WTC11 (cell line): ENCODE measurements around the gene SLCO4A1. TPM values are rescaled to one million over a fixed set of nuclear protein-coding genes. Genes with fewer than 3 reads are reported as not detected.

ENCODE experiments used
- ATAC-seq: fragments of 200-7000 bp; cut with Tn5 transposase; 2 replicates; pipeline ENCODE4 v1.10.0; 2021; ENCODE audit warnings: mild to moderate bottlenecking, moderate library complexity
- CTCF ChIA-PET: fragments of 300-600 bp; sonication (Branson Sonifier 250); formaldehyde crosslinking; loops from one replicate; lab custom pipeline; 2021; ENCODE audit warnings: antibody characterized with exemption; lab: Charles Lee
- POLR2A ChIA-PET: fragments of 350-600 bp; sonication (Branson Sonifier 250); formaldehyde crosslinking; loops from one replicate; lab custom pipeline; 2021; ENCODE audit warnings: antibody characterized with exemption; lab: Charles Lee
- DNase-seq: peaks from one replicate; pipeline ENCODE4 v3.0.0; 2021; ENCODE audit warnings: low spot score
- H3K27ac Mint-ChIP-seq: 2 replicates; pipeline ENCODE4 v1.8.0; 2021; ENCODE audit warnings: mixed read lengths
- H3K27me3 Mint-ChIP-seq: 2 replicates; pipeline ENCODE4 v1.8.0; 2021; ENCODE audit warnings: low read depth, mild to moderate bottlenecking, moderate library complexity, mixed read lengths
- H3K36me3 Mint-ChIP-seq: 2 replicates; pipeline ENCODE4 v1.8.0; 2021; ENCODE audit warnings: mixed read lengths
- H3K4me1 Mint-ChIP-seq: 2 replicates; pipeline ENCODE4 v1.8.0; 2022; ENCODE audit warnings: mixed read lengths
- H3K4me3 Mint-ChIP-seq: 2 replicates; pipeline ENCODE4 v1.8.0; 2021; ENCODE audit warnings: mild to moderate bottlenecking, moderate library complexity, mixed read lengths
- H3K9me3 Mint-ChIP-seq: 2 replicates; pipeline ENCODE4 v1.8.0; 2021; ENCODE audit warnings: mixed read lengths
- AR ChIP-seq: fragments of 250-450 bp; sonication (Bioruptor Pico); IDR thresholded peaks from 2 replicates; pipeline ENCODE4 v1.9.0; 2021; ENCODE audit warnings: mild to moderate bottlenecking
- CTCF ChIP-seq: fragments of 200-600 bp; IDR thresholded peaks from 2 replicates; pipeline ENCODE4 v1.8.0; 2022; ENCODE audit warnings: antibody characterized with exemption
- ERG ChIP-seq: fragments of 250-450 bp; sonication (Bioruptor Pico); IDR thresholded peaks from 2 replicates; pipeline ENCODE4 v1.8.0; 2021; ENCODE audit warnings: mild to moderate bottlenecking
- FOXP1 ChIP-seq: sonication (generic); formaldehyde crosslinking; IDR thresholded peaks from 2 replicates; pipeline ENCODE4 v1.8.0; 2022; ENCODE audit warnings: missing genetic modification reagents, mild to moderate bottlenecking, moderate library complexity, borderline replicate concordance
- JAZF1 ChIP-seq: fragments of 250-450 bp; sonication (Bioruptor Pico); IDR thresholded peaks from 2 replicates; pipeline ENCODE4 v1.9.0; 2021; ENCODE audit warnings: moderate library complexity, mild to moderate bottlenecking, inconsistent platforms
- JUN ChIP-seq: sonication (generic); formaldehyde crosslinking; IDR thresholded peaks from 2 replicates; pipeline ENCODE4 v1.8.0; 2023; ENCODE audit warnings: mild to moderate bottlenecking, missing genetic modification reagents
- MAX ChIP-seq: sonication (generic); formaldehyde crosslinking; IDR thresholded peaks from 2 replicates; pipeline ENCODE4 v1.8.0; 2022; ENCODE audit warnings: mild to moderate bottlenecking, missing genetic modification reagents
- MYBL2 ChIP-seq: sonication (generic); formaldehyde crosslinking; IDR thresholded peaks from 2 replicates; pipeline ENCODE4 v1.8.1; 2023; ENCODE audit warnings: mild to moderate bottlenecking, moderate library complexity, missing genetic modification reagents
- NFYB ChIP-seq: sonication (generic); formaldehyde crosslinking; conservative IDR thresholded peaks from 2 replicates; pipeline ENCODE4 v1.8.0; 2022; ENCODE audit warnings: low read depth, missing genetic modification reagents
- NR1H2 ChIP-seq: sonication (generic); formaldehyde crosslinking; IDR thresholded peaks from 2 replicates; pipeline ENCODE4 v1.9.0; 2021; ENCODE audit warnings: mild to moderate bottlenecking, moderate library complexity, missing genetic modification reagents
- PREB ChIP-seq: sonication (generic); formaldehyde crosslinking; IDR thresholded peaks from 2 replicates; pipeline ENCODE4 v1.8.1; 2022; ENCODE audit warnings: mild to moderate bottlenecking, missing genetic modification reagents, moderate library complexity, borderline replicate concordance
- SMAD4 ChIP-seq: sonication (generic); formaldehyde crosslinking; IDR thresholded peaks from 2 replicates; pipeline ENCODE4 v1.8.0; 2022; ENCODE audit warnings: mild to moderate bottlenecking, missing genetic modification reagents
- SP1 ChIP-seq: sonication (generic); formaldehyde crosslinking; conservative IDR thresholded peaks from 2 replicates; pipeline ENCODE4 v1.8.1; 2022; ENCODE audit warnings: missing genetic modification reagents
- ZNF121 ChIP-seq: sonication (generic); formaldehyde crosslinking; IDR thresholded peaks from 2 replicates; pipeline ENCODE4 v1.8.0; 2023; ENCODE audit warnings: missing genetic modification reagents
- ZNF317 ChIP-seq: sonication (generic); formaldehyde crosslinking; IDR thresholded peaks from 2 replicates; pipeline ENCODE4 v1.8.1; 2023; ENCODE audit warnings: low read depth, mild to moderate bottlenecking, moderate library complexity, missing genetic modification reagents, borderline replicate concordance
- ZNF425 ChIP-seq: fragments of 250-450 bp; sonication (Bioruptor Pico); conservative IDR thresholded peaks from 2 replicates; pipeline ENCODE4 v1.9.0; 2021; ENCODE audit warnings: mild to moderate bottlenecking
- ZSCAN18 ChIP-seq: fragments of 250-450 bp; sonication (Bioruptor Pico); IDR thresholded peaks from 2 replicates; pipeline ENCODE4 v2.1.2; 2022; ENCODE audit warnings: mild to moderate bottlenecking, moderate library complexity
- total RNA-seq: library from RNA; stranded (reverse); gene quantifications from 3 replicates; pipeline ENCODE4 v1.2.3, GENCODE V29; 2021

The SLCO4A1 gene
- total RNA-seq, 1 experiment from 2014 or later: 19.9 TPM

- ChIA-PET POLR2A (no interaction called here), CTCF (interaction anchor here (1.0 to 1.5 kb wide), 2 partner anchors 65 to 114 kb away, joined by 4 to 6 read pairs; no protein-coding TSS in a partner anchor)
- DNase-seq (no peak), ATAC-seq (no peak)
- H3K4me1 Mint-ChIP-seq: peaks cover 7% of the 10 kb centered on the region
- no peak overlapping the region for H3K27ac Mint-ChIP-seq
- H3K27me3 Mint-ChIP-seq: peaks cover 4% of the 10 kb centered on the region
- H3K36me3 Mint-ChIP-seq: 0 out of 2 replicates have a peak, but pooled peaks cover 3% of the 10 kb centered on the region
- no peak overlapping the region for H3K4me3 Mint-ChIP-seq
- TF ChIP-seq PREB (CRISPR knock-in tag) (no peak), CTCF (no peak), AR (CRISPR knock-in tag) (no peak), MYBL2 (CRISPR knock-in tag) (no peak), SMAD4 (CRISPR knock-in tag) (no peak), ZNF317 (CRISPR knock-in tag) (no peak), NR1H2 (CRISPR knock-in tag) (no peak), JUN (CRISPR knock-in tag) (no peak)
- H3K9me3 Mint-ChIP-seq: peaks cover 11% of the 10 kb centered on the region
Observed at GRCh38 chr20:62614085-62614960, 28.0 kb upstream of the SLCO4A1 start.

GRCh38 chr20:62614961-62615680, 27.2 kb upstream of the SLCO4A1 start:
- peaks cover 6% of the 10 kb centered on the region for H3K4me1 Mint-ChIP-seq
- no peak overlapping the region for H3K4me3 Mint-ChIP-seq
- DNase-seq (no peak), ATAC-seq (no peak)
- H3K27me3 Mint-ChIP-seq: peaks cover 4% of the 10 kb centered on the region
- H3K36me3 Mint-ChIP-seq: 0 out of 2 replicates have a peak, but pooled peaks cover 3% of the 10 kb centered on the region
- H3K9me3 Mint-ChIP-seq: peaks cover 11% of the 10 kb centered on the region
- no peak overlapping the region for H3K27ac Mint-ChIP-seq
- ChIA-PET POLR2A (no interaction called here), CTCF (interaction anchor here (1.0 to 1.5 kb wide), 2 partner anchors 66 to 115 kb away, joined by 4 to 6 read pairs; no protein-coding TSS in a partner anchor)
- no peak for TF ChIP-seq ZNF121 (CRISPR knock-in tag)
- no peak for TF ChIP-seq ERG (CRISPR knock-in tag)
- TF ChIP-seq MAX: no peak
- TF ChIP-seq NFYB (CRISPR knock-in tag): no peak
- no peak for TF ChIP-seq ZSCAN18
- TF ChIP-seq ZNF425 (CRISPR knock-in tag): no peak
- no peak for TF ChIP-seq JAZF1 (CRISPR knock-in tag)
- no peak for TF ChIP-seq SP1
- no peak for TF ChIP-seq FOXP1 (CRISPR knock-in tag)
- no peak for TF ChIP-seq AR (CRISPR knock-in tag)
